Measurements from ENCODE around the gene RFX4. TPM values are rescaled to one million over a fixed set of nuclear protein-coding genes. Genes with fewer than 3 reads are reported as not detected.

RFX4 gene
- total RNA-seq, 1 donor from 2014 or later = not detected

DNA sequence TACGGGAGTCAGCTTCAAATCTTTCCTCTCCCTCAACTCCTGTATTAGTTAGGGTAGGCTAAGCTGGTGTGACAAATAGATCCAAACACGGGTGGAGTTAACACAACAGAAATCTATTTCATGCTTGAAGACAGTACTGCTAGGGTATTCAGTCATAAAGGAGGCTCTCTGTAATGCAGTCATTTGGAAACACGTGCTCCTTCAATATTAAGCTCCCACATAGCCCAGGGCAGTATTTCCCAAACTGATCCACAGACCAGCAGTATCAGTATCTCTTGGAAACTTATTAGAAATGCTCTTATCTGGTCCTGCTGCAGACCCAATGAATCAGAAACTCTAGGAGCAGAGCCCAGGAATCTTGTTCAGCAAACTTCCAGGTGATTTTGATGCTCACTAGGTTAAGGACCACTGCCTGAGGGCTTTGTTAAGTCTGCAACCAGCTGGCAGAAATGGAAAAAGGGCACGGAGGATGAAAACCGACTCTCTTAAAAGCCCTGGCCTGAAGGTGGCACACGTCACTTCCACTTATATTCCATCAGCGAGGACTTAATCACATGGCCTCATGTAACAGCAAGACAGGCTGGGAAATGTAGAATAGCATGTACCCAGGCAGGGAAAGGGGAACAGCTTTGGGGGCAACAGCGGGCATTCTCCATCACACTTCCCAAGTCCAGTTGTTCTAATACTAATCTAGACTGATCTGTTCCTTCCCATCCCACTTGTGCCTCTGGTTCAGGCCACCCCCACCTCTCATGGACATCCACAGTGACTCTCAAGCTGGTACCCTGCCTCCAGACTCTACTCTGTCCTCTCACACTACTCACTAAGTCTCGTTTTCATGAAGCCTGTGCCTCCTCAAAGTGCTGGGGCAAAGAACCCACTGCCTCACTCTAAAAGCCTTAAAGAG, 153.5 kb downstream of the RFX4 start:
- peak; percentile 11 for DNase-seq

DNA sequence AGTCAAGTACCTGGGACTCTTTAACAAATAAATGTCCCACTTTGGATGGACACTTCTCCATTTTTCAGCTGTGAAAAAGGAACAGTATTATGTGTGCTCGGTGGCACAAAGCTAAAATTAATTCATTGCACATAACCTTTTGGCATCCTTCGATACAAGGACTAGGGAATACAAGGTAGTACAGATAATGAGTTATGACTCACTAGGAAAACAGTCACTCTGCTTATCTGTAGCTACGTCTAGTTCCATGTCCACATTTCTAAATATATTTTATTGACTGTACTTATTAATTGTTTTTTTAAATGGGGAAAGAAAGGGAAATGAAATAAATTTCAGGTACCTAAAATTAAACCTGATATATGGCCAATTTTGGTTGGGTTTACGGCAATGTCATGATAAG, 156.5 kb downstream of the RFX4 start:
- peak; percentile 29 for DNase-seq

DNA sequence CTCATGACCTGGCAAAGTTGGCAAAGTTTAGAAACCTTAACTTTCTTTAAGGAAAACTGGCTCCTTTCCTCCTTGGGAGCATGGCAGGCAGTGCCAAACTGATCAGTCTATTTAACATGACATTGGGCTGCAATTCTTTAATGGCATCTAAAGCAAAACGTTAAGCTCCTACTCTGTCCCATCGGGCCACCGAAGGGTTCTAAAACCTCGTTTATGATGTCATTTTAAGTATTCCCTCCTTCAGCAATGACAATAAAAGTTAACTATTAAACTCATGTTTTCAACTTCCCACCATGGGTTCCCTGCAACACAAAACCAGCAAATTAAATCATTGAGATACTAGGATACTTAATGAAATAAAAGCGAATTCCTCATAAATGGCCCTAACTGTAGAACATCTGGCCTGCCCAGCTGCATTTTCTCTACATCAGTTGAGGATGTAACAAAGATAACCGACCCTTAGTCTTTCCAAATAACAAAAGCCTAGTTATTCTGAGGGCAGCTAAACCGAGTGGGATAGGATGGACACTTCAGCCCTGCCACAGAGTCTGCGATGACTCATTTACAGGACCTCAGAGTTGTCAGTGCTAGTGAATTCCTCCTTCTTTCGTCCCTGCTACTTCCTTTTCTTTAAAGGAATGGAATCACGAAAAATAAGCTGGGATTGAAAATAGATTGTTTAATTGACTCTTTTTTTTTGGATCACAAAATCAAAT, 157.2 kb downstream of the RFX4 start:
- no peak for DNase-seq

DNA sequence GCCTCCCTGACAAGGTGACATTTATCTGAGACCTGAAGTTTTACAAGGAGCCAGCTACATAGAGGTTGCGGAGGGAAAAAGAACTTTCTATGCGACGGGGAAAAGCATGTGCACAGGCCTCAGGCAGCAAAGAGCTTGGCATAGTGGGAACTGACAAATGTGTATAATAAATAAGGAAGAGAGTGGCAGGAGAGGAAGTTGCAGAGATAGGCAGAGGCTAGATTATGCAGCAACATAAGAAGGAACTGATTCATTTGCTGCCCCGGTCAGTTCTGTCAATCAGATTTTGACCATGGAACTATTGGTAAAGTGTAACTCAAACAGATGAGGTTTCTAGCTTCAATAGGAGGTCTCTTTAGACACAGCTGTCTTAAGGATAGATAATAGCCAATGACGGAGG, 158.0 kb downstream of the RFX4 start:
- no peak for DNase-seq

DNA sequence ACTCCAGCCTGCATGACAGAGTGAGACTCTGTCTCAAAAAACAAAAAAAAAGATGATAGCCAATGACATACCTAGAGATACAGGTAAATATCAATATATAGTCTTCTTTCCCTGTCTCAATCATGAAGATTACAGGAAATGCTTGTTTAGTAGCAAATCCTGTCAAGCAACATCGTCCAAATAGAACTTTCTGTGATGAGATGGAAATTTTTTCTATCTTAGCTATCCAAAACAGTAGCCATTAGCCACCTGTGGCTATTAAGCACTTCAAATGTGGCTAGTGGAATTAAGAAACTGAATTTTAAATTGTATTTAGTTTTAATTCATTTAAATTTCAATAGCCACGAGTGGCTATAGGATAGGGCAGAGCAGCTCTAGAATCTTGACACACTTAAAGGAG, 158.4 kb downstream of the RFX4 start:
- DNase-seq = no peak

DNA sequence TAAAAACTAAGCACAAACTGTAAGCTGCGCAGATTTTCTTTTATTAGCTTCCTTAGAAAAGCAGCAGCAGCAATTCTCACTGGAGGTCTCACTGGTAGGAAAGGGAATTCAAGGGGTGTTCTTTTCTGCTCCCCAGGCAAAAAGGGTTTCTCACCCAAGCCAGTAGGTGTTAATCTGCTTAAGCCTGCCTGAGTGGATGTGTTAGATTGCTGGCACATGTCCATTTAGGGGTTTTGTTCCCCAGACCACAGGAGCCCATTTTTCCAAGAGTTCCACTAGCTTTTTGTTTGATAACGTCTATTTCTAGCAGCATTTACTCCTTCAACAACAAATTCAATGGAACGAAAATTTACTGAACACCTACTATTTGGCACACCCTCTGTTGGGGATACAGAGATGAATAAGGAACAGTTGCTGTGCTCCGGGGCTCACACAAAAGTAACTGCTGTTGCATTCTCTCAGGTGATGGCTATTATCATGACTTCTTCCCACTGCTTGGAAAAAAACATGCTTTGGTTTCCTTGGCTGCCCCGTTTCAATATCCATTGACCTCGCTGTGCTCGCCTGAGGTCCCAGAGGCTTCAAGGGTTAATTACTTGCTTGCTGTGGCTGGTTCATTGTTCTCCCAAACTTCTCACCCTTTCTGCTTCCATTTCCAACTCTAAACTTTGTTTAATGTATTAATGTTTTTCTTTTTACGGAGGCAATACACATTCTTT, 160.6 kb downstream of the RFX4 start:
- DNase-seq = no peak

DNA sequence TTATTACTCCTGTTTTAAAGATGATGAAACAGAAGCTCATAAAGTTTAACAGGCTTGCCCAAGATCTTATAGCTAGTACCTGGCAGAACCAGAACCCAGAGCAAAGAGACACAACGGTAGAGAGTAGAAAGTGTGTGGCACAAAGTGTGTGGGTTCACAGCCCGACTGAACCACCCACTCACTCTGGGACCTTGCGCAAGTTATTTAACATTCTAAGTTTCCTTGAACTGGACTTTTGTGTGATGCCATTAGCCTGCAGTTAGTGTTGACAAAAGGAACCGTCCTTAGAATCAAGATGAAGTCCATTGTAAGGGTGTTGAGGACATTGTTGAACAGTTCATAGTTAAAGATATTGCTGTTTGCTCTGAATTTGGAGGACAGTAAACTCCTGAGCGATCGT, 161.8 kb downstream of the RFX4 start:
- no peak for DNase-seq

DNA sequence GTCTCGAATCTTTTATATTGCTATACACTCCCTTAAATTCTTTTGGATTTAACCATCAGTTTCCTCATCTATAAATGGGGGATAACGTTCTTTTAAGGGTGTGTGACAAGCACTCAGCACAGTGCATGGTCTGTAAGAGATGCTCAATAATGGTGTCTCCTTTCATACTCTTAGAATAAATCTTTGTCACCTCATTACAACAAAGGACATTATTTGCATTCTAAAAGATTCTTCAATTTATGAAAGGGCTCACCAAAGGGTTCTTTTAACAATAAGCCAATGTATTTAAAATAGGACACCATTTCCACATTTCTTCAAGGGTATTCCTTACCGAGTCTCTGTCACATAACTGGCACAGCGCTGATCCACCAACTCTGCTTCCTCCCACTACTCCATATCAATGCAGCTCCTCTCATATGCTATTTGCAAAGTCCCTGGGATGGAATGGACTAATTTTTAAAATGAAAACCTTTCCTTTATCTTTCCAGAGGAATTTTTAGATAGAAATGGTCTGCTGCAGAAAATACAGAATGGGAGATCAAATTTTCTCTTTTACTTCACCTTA, 162.5 kb downstream of the RFX4 start:
- DNase-seq = no peak

DNA sequence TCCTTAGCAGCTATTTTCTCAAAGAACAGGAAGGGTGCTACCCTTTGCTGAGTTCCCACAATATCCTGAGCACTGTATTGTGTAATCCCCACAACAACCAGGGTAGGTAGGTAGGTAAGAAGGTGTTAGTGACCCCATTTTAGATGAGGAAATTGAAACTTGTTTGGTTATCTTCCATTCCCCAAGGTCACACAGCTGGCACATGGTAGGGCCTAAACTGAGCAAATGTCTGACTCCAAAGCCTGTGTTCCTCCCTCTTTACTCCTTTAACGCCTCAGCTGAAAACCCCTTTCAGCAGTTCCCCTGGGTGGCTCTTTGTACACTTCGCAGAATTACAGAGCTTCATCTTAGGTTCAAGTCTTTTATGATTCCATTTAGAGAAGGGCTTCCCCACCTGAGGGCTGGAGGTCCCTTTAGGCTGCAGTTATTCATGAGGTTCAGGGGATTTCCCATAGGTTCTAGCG, 165.2 kb downstream of the RFX4 start:
- no peak for DNase-seq

DNA sequence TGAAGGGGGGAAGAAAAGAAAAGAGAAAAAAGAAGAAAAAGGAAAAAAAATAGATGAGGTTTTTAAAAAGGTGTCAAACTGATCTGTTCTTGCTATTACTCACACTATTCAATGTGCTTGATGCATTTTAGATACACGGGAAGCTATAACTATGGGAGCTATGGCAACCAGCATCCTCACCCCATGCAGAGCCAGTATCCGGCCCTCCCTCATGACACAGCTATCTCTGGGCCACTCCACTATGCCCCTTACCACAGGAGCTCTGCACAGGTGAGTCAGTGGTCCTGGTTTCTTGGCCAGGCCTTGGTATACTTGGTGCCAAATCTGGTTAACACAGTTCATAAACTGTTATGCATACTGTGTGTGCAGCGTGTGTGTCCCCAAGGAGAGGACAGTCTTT, 167.7 kb downstream of the RFX4 start:
- DNase-seq = no peak

DNA sequence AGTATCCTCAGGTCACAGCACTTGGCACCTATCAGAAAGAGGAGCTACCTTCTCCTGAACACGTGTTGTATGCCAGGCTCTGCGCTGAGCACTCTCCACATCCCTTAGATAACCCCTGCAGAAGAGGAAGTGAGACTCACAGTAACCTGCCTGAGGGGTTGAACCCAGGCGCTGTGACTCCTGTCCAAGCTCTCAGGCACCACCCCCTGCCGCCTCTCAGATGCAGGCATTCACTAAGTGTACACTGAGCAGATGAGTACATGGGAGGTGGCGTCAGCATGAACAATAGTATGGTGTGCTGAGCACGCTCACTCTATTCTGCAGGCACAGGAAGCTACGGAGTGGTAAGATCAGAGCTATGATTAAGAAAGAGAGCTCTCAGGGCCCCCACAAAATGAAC, 170.7 kb downstream of the RFX4 start:
- DNase-seq = no peak

DNA sequence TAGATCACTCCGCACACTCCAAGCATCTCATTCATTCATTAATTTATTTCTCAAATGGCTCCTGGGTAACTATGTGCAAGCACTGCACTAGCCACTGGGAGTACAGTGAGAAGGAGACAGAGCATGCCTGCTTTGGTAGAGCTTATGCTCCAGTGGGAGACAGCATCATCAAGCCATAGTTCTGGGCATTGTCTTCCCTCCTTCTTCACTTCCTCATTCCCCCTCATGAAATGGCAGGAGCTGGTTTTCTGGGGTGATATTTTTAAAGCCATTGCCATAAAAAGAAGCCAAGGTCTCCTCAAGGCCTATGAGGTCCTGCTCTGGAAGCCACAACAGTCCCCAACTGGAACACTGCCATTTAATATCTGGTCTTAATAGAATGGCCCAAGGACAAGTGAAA, 171.5 kb downstream of the RFX4 start:
- no peak for DNase-seq

DNA sequence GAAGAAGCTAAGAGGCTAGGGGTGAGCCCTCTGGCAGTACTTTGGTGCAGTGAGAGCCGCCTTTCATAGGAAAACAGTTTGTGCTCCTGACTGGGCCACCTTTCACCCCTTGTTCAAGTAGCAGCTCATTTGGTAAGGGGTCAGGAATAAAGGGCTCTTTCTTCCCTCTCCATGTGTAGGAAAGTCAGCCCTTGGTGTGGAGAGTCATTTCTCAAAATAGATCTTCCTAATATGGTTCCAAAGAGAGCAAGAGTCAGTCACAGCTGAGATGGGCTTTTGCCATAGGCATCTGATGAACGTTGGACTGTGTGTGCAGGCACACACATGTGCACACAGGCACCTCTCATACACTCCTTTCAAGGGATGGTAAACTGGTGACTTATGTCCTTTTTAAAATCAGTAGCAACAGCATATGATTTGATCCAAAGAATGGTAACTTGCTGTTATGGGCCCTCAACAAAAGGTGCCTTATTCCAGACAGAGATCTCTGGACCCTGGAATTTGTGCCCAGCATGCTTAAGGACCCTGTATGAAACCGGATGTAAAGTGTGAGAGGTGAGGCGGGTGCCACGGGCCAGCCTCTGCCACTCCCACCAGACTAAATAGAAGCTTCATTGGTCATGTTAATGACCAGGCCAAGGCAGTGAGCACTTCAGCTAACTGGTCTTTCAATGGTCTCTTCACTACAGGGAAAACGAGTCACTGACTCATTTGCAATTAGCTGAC, 175.0 kb downstream of the RFX4 start:
- DNase-seq = no peak

DNA sequence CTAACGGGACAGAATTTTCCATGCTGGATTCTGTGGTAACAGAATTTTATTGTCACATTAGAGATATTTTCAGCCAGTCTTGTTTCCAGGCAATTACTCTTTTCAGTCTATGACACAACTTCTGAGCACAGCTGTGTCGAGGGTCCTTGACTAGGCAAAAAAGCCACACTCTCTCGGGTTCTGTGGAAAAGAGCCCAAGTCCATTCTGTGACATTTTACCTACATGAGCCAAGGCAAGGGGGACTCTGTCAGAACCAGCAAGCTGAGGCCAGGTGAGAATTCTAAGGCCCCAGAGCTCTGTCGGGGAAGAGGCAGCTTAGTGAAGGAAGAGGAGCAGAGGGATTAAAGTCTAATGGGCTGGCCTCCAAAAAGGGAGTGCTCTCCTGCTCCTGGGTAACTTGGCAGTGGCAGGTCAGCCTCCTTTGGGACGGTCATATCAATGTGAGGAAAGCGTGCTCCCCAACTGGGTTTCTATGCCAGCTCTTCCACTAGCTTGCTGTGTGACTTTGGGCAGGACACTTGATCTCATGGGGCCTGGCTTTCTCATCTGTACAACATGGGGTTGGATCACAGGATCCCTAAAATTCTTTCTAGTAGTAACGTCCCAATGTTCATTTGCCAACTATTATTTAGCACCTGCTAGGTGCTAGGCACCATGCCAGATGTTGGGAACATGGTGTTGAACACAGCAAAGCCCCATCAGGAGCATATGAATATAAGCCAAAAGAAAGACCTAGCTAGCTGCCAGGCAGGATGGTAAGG, 175.7 kb downstream of the RFX4 start:
- no peak for DNase-seq

DNA sequence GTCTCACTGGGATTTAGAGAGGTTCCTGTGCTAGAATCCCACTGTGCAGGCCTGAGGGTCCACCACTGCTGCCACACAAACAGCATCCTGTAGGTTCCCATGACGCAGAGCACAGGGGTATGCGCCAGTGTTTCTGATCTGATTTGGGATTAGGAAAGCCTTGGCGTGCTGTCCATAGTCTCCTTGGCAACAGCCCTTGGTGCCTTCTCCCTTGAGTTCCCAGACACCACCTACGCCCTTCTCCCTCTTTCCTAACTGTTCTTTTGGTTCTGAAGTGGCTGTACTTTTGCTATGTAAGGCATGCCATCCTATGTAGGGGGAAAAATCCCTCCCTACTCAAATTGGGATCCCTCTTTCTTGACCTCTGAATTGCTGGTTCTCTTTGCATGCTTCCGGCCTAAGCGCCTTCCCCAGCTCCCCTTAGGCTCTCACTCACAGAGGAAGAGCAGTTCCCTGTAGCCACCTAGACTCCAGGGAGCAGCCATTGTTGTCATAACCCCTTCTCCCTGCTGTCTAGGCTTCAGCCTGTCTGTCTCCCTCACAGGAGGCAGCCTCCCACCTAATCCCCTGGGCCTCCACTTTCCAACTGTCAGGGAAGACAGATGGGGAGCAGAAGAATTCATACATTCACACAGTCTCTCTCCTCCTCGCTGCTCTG, 176.9 kb downstream of the RFX4 start:
- DNase-seq = no peak

DNA sequence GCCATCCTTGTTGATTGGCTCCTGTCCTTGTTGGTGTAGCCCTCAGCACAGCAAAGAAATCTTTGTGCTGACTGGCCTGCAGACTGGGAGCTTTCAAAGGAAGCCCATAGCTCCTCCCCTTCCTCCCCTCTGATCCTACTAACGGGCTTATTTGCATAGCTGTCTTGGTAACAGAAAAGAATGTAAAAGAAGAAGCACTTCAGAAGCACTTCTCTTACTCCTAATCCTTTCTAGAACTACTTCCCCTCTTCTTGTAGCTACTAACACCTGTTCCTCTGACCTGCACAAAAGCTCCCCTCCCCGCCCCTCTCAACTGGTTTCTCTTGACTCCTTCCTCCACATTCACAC, 177.4 kb downstream of the RFX4 start:
- peak; percentile 13 for DNase-seq

DNA sequence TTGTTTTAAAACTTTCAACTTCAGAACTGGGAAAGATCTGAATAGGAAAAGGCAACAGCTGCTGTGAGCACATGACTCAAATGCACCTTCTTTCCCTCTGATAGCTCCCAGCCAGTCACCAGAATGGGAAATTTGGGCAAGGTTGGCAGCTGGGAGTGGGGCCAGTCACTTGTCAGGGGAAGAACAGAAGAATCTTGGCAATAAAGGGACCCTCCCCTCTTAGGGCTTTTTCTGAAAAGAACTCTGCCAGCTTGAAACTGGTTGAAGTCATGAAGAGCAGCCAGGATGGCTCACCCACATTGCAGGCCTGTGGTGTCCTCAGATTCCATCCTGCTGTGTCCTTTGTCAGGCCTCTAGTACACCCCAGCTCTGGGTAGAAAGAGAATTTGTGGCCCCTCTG, 181.4 kb downstream of the RFX4 start:
- DNase-seq = no peak

DNA sequence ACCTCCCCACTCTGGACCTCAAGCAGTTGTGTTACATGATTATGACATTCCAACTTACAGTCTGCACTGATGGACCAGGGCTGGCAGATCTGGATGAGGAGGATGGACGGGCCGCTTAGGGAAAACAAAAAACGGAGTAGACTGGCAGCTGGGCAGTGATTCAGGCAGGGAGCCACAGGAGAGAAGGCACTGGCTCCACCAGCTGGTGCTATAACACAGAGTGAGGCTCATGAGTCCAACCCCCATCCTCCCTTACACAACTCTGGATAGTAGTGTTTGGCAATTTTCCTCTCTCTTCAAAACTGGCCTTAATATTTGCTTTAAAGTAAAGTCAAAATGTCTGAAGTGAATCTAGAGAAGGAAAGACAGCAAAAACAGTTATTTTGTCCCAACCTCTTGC, 181.9 kb downstream of the RFX4 start:
- no peak for DNase-seq

DNA sequence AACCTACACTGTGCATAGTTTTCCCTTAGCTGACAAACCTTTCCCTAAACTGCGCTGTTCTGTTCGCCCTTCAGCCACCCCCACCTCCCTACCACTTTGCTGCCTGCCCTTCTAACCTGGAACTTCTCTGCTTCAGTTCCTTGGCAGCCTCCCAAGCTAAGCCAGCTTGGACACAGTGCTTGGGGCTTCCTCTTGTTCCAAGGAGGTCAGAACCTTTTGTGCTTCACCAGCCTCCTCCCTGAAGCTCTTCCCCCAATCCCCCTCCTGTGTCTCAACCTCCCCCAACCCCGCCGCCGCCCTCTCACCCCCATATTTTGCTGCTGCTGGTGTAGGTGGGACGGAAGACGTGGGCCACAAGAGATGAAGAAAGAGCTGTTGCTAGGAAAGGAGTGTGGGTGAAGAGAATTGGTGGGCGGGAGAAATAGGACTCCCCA, 183.6 kb downstream of the RFX4 start:
- peak; percentile 68 for DNase-seq

DNA sequence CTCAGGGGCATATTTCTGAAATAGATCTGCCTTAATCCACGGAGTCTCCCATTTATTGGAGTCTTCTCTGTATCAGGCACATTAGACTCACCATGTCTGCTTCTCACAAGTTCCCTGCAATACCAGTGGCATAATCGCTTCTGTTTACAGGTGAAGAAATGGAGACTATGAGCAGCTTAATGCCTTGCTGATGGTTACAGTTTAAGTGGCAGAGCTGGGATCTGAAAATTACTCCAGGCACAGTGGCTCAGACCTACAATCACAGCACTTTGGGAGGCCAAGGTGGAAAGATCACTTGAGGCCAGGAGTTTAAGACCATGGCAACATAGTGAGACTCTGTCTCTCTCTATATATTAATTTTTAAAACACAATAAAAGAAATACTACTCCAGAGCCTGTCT, 184.4 kb downstream of the RFX4 start:
- no peak for DNase-seq

Data from dermis blood vessel endothelial cell (primary cell).